ENCODE data around the gene SHISAL1.

The SHISAL1 gene

DNA sequence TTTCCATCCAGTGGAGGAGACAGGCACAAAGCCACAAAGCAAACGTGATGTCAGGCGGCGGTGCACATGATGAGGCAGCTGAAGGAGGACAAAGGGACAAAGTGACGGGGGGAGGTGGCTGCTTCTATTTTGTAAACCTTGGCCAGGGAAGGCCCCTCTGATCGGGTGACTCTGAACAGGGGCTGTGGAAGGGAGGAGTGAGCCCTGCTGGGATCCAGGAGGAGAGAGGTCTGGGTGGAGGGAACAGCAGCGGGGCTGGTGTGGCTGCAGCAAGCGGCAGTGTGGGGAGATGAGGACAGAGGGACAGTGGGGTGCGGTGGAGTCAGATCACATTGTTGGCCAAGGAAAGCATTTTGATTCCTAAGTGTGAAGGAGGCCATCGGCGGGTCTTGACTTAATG, 36.7 kb downstream of the SHISAL1 start:
- no peak for DNase-seq

DNA sequence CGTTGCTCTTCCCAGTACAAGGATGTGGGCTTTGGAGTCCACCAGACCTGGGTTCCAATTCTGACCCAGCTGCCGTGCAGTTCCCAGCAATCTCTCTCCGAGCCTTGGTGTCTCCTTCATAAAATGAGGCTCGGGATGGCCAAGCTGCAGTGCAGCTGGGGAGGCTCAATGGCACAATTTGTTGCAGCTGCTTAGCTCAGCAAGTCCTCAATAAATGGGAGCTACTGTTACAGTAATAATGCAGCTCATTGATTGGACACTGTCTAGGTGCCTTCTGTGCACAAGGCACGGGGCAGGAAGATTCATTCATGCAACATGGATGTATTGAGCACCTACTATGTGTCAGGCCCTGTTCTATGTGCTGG, 37.1 kb downstream of the SHISAL1 start:
- DNase-seq, result no peak

DNA sequence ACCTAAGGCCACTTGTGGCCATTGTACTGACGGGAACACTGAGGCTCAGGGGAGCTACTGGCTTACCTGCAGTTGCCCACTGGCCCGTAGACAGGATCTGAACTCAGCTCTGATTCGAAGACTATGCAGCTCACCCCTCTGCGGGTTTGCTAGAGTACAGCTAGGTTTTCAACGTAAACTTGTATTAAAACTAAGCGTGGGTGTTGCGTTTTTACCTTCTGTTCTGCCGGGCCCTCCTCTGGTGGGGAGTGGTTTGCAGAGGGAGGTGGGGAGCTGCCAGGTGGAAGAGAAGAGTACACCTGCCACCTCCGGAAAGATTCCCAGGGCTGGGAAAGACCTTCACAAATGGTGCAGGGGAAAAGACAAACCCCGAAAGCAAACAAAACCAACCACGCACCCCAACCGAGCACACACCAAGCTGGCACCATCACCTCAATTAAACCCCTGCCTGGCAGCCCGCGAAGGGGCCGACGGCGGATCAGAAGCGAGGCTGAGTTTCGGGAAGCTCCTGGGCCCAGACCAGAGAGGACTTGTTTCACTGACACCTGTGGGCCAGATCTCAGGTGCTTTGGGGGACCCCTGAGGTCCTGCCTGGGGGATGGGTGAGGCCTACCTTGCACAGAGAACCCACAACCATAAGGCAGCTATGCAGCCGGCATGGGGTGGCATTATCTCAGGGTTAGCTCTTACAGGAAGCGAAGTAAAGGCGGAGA, 37.7 kb downstream of the SHISAL1 start:
- no peak for DNase-seq

DNA sequence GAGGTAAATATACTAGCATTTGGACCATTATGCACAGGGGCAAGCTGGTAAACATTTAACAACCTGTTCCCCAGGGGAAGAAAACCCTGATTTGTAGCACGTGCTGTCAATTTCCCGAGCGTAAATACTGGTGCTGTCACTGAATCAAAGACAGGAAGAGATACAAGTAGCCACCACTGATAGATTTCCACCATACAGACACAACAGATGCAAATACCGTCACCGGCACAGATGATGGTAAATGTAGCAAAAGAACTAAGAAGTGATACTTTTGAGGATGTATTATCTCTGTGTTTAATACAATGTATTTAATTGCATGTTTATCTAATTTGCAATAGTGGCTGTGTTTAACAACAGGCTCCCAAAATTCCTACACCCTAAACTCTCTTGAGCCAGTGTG, 39.6 kb downstream of the SHISAL1 start:
- no peak for DNase-seq

DNA sequence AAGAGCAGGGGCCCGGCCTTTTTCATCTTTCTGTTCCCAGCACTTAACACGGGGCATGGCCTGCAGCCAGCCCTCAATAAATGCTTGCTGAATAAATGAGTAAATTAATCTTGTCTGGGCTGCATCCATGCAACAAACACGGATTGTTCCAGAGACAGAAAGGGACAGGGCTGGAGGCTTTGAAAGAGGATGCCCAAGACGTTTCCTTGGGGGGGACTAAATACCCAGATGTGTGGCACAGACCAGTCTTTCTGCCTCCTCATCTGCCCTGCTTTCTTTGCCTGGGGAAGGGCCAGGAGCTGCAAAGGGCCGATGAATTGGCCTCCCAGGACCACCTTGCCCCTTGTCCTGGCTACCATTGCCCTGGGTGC, 40.4 kb downstream of the SHISAL1 start:
- no peak for DNase-seq

DNA sequence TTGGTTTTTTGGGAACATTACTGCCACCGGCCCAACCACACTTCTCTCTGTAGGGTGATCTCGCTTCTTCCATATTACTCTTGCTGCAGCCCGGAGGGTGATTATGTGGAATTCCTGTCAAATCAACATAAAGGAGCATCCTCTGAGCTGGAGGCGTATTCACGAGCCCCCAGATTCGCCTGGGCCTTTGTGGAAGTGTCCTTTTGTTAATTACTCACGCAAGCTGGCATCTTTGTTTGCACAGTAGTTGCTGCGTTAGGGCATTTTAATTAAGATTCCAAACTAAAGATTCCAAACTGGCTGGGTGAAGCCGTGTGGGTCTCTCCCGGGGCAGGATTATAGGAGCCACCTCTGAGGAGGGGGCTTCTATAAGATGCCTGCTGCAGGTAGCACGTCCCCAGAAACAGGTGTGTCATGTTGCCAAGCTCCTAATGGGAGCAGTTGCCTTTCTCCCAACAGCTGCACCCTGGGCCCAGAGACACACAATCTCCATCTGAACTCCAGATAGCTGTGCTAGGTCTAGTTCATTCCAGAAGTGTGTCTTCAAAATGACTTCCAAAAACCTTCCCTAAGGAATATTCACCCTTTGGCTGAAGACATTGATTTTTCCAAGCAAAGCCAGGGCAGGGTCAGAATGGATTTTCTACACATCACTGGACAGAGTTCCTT, 40.9 kb downstream of the SHISAL1 start:
- no peak for DNase-seq

DNA sequence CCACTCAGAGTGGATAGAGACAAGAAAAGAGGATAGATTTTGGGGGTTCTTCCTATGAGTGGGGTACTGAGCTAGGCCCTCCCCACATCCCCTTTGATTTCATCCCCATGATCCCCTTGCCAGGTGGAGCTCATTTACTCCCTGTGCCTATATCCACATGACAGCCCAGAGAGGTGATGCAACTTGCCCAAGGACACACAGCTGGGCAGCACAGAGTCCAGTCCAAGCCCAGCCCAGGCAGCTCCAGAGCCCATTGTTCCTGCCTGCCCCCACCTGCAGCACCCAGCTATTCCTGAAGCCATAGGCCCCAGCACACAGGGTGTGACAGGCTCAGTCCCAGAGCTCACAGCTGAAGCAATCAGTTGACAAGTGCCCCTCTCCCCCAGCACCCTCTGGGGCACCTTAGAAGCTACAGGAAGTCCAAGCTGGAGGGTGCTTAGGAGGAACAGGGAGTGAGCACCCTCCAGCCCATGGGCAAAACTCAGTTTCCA, 41.7 kb downstream of the SHISAL1 start:
- DNase-seq, result no peak

DNA sequence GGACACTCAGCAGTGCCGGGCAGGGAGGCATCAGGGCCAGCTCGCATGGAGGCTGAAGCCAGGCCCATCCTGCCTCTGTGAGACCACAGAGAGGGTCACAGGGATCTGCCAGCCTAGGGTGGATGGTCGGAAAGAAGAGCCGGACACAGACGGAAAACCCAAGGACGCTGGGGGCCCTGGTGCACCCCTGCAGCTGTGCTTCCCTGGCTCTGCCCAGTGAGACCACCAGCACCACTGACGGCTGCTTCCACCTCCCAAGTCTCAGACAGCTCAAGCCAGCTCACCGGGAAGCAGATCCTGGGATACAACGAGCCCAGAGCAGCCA, 42.2 kb downstream of the SHISAL1 start:
- no peak for DNase-seq

DNA sequence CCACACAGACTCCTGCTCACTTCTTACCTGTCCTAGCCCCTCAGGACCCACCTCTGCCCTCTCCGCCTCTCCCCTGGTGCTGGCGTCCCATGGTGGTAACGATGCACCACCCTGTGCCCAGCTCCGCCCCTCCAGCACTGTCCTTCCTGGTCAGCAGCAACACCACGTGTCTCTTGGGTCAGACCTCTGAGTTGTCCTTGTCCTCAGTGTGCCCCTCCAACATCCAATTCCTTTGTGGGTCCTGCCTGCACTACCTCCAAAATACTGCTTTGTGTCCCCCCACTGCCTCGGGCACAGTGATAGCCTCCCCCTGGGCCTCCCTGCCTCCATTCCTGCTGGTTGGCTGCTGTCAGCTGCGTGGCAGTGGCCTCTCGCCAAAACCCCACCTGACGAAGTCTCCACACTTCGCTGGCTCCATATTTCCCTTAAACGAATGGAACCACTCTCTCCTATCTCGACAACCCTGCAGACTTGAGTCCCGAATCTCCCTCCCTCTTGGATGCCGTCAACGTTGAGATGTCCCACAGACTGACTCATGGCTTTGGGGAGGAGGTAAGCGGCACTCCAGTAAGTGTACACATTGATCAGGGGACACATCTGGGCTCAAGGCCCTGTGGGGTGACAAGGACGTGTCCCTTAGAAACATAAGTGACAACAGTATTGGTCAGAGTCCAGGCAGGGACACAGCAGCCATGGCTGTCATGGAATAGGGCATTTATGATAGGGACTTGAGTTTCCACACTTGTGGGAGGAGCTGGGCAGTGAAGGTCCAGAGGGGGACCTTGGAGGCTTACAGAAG, 42.8 kb downstream of the SHISAL1 start:
- DNase-seq, result no peak

DNA sequence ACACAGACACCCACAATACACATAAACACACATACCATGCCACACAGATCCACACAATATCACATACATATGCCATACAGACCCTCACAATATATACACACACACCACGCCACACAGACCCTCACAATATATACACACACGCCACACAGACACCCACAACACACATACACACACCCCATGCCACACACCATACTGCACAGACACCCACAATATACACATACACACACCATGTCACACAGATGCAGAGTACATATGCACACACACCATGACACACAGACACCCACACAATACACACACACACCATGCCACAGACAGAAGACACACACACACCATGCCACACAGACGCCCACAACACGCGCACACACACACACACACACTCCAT, 43.6 kb downstream of the SHISAL1 start:
- DNase-seq, result no peak

DNA sequence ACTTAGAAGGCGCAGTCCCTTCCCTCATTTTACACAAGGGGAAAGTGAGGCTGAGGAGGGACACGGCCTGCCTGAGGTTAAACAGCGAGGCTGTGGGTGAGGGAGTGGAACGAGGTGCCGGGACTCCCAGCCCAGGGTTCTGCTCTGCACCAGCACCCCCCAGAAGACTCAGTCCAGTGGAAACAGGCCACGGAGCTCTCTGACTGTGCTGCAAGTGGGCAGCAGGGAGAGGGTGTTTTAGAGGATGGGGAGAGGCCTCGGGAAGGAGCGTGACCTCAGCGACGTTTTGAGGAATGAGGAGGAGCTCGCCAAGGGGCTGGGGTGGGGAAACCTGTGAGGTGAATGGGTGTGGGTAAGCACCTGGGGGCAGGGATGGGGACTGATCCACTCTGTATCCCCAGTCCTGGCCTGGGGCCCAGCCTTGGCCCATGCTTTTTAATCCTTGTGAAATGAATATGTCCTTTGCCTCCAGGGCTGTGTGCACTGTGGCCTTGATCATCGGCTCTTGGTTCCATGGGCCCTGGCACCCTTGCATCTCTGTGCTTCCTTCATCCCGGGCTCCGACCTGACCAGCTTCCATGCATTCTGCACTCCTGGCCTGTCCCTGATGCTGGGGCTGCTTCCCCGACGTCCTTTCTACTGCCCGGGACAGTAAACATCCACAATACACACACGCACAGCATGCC, 44.2 kb downstream of the SHISAL1 start:
- DNase-seq, result no peak

DNA sequence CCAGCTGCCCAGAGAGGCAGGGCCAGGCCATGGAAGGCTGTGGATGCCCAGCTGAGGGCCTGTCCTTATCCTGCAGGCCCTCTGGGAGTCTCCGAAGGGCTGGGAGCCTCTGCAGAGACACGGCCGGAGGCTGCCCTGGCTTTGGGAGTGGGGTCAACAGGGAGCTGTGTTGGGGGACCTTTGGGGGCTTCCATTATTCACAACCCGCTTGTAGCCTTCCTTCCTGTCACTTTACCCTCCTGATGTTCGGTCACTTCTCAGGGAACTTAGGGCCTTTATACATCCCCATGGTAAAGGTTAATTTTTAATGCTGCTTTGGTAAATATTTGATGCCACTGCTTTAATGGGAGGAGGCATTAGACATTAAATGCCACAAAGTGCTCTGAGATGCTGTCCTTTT, 44.9 kb downstream of the SHISAL1 start:
- no peak for DNase-seq

DNA sequence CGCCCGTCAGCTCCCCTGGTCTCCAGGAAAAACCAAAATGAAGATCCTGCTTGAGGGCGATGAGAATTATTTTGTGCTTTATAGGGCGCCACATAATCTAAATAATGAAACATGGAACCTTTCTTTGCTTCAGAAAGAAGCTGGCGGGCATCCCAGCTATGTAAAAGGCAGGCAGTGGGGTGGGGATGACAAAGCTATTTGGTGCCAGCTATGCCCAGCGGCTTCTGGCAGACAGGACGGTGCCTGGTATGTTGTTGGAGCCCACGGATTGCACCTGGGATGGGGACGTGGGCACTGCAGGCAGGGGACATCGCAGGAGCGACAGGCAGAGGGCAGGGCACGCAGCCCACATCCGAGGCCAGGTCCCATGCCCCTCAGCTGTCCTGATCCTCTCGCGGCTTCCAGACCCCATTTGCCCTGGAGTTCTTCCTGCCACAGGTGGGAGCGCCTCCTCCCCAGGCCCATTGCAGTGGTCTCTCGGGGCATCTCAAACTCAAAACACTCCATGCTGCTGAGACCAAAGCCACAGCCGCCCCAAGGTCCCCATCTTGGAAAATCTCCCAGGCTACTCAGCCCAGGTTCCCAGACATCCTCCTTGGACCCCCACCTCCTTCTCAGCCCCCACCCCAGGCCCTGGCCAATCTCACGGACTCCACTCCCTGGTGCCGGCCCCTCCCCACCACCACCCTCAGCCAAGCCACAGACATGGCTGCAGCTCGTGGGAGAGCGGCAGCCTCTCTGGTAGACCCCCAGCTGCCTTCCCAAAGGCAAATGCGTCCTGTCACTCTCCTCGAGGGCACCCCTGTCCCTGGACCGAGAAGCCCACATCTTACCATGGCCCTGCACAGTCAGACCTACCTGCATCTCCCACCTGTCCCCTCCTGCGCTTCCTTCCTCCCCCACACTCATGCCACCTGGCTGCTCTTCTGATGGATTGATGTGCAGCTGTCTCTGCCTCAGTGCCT, 45.7 kb downstream of the SHISAL1 start:
- no peak for DNase-seq

DNA sequence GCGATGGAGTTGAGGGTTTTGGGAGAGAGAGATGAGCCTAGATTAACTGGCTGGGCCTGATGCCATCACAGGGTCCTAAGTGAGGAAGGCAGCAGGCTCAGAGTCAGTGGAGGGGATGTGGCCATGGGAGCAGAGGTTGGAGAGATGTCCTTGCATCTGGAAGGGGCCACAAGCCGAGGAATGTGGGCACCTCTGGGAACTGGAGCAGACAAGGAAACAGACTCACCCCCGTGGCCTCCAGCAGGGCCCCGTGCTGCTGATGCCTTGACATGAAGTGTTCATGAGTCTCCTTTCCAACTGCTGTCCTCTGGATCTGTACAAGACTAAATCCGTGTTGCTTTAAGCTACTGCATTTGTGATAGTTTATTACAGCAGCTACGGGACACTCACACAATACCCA, 49.2 kb downstream of the SHISAL1 start:
- no peak for DNase-seq

DNA sequence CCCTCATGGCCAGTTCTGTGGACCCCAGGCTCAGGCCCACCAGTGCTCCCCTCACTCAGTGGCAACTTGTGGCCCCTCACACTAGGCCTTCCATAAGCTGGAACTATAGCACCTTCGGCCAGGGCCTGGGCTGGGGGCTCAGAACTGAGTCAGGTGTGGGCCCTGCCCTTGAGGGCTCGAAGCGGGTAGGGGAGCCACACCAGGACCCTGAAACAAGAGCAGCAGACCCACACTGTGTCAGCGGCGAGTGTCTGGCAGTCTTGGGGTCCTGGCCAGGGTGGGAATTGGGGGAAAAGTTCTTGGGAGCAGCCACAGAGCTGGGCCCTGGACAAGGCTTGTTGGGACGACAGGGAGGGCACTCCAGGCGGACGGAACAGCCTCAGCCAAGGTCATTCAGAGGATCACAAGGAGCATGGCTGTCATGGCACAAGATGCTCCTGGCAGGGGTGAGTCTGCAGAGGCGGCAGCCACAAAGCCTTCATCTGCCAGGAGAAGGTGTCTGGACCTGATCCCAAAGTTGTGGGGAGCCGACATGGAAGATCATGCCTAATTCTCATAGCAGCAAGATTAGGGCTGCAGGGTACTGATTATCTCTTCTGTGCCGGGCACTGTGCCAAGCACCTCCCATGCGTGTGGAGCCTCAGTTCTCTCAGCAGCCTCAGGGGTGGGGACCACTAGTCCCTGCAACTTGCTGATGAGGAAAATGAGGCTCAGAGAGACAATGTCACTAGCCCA, 50.7 kb downstream of the SHISAL1 start:
- DNase-seq, result peak; percentile 10

DNA sequence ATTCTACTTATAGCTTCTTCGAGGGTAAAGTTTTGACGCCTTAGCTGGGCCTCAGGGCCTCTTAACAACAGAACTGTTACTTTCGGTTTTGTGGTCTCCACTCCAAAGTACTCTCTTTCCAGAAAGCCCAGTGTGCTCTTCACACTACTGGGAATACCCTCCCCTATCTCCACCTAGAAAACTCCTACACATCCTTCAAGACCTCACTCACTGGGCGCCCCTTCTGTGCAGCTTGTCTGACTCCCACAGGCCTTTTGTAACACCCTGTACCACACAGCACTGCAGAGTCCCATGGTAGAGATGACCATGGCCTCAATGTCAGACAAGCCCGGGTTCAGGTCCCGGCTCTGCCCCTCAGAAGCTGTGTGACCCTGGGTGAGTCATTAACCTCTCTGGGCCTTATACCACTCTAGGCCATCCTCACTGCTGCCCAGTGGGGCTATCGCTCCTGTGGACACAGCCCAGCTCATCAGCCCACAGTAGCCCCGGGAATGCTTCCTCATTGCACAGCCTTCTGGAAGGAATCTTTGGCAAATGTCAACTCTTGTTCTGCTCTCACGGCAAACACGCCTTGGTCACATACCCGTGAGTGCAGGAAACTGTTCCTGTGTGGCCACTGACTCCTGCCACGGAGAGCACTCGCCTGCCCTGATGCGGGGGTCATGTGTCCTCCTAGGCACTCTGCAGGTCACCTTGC, 51.4 kb downstream of the SHISAL1 start:
- DNase-seq, result peak; percentile 13

DNA sequence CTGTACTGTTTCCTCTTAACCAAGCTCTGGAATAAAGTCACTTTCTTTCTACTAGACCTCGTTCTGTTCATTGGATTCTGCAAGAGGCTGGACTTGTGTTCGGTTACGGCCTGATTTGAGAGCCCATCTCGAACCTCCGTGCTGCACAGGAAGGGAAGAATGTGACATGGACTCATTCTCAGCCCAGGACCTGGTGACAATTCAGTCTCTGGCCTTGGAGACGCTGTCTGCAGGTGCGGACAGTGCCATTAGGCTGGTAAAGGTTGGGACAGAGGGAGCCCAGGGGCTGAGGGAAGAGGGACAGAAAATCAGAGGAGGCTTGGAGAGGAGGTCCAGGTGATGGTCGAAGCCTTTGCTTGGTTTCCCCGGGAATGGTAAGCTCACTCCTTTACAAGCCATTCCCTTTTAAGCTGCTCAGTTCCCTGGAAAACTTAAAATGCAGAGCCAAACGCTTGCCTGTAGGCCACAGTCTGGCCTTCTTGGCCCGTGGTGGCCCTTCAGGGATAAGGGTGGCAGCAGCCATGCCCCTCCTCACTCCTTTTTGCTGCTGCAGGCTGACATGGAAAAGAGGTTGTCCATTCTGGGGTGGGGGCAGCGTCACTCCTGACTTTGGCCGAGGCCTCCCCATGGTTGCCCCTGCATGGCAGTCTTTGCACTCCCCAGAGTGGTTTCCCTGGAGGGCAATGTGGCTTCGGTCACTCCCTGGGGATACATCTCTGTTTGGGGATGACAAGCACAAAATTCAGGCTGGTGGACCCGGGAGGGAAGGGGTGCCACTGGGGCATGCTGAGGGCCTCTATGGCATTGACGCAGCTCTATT, 52.3 kb downstream of the SHISAL1 start:
- DNase-seq, result peak; percentile 8

DNA sequence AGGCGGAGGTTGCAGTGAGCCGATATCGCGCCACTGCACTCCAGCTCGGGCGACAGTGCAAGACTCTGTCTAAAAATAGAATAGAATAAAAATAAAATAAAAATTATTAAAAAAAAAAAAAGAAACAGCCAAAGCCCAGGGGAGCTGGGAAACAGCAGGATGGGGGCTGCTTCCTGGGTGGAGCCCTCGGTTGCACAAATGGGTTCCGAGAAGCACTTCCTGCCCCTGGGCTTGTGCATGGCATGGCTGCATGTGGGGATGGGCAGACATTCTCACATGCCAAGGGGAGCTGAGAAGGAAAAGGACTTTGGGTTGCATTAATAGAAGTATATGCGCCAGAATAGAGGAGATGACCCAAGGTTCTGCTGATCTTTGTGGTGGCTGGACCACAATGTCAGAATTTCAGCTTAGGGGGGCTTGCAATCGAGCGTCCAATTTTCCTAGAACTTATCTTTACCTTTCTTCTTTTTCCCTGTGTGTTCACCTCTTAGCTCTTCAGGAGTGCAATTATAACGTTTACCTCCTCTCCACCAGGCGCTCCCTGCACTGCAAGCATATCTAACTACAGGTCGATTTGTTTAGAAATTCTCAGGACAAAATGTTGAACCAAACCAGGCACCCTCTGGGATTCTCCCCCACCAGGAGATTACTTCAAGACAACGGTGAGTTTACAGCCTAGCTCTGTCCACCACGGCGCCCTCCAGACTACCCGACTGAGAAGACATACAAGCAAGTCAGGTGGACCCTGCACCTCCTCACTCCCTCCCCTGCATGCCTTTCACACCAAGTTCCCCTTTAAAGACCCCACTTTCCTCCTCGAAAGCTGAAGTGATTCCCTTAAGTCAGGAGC, 53.2 kb downstream of the SHISAL1 start:
- DNase-seq, result peak; percentile 4
